ENCODE results near the gene FFAR3.

- TF ChIP-seq CTCF (IDR thresholded peaks at IDR 0.05; ENCODE audit: extremely low read depth in 1 of 2, insufficient read depth in 1 of 2, low read depth in 1 of 2, low read length in 2 of 2): no peak
- no peak for TF ChIP-seq EZH2 (IDR thresholded peaks at IDR 0.05; ENCODE audit: borderline replicate concordance, low read depth, low read length, severe bottlenecking)
- no peak for TF ChIP-seq MAX (IDR thresholded peaks at IDR 0.05; ENCODE audit: insufficient read depth, insufficient read length)
- TF ChIP-seq POLR2AphosphoS5 (IDR thresholded peaks at IDR 0.05; ENCODE audit: insufficient read depth, low read depth, low read length): no peak
- TF ChIP-seq POLR2A (IDR thresholded peaks at IDR 0.05; ENCODE audit: low read depth, low read length): no peak
- TF ChIP-seq MYC (IDR thresholded peaks at IDR 0.05; ENCODE audit: low read depth, low read length): no peak
- no peak for TF ChIP-seq FOS (IDR thresholded peaks at IDR 0.05; ENCODE audit: borderline replicate concordance, insufficient read depth, low read length)
- no peak for TF ChIP-seq JUN (IDR thresholded peaks at IDR 0.05; ENCODE audit: borderline replicate concordance, insufficient read depth, insufficient read length, low read depth)
These were observed 42.4 kb upstream of the FFAR3 start for GRCh38 chr19:35315883-35316282.

All from endothelial cell of umbilical vein (primary cell).